HepG2 (cell line): ENCODE measurements around the gene LSMEM2. TPM values are rescaled to one million over a fixed set of nuclear protein-coding genes. Genes with fewer than 3 reads are reported as not detected.

Source experiments
- ARNT2 ChIP-seq: sonication (generic); formaldehyde crosslinking; IDR thresholded peaks from 2 replicates; pipeline ENCODE4 v1.8.0; 2022; ENCODE audit warnings: mild to moderate bottlenecking, low read depth, missing genetic modification reagents, moderate library complexity
- EEA1 ChIP-seq: sonication (generic); formaldehyde crosslinking; IDR thresholded peaks from 2 replicates; pipeline ENCODE4 v1.5.1; 2020; ENCODE audit warnings: mild to moderate bottlenecking, missing genetic modification reagents, borderline replicate concordance
- ESRRA ChIP-seq: sonication (generic); formaldehyde crosslinking; IDR thresholded peaks from 2 replicates; pipeline ENCODE4 v1.5.1; 2020; ENCODE audit warnings: mild to moderate bottlenecking, low read depth, missing genetic modification reagents
- HOXA5 ChIP-seq: sonication (generic); formaldehyde crosslinking; IDR thresholded peaks from 2 replicates; pipeline ENCODE4 v1.4.0; 2020; ENCODE audit warnings: missing genetic modification reagents
- MBD4 ChIP-seq: IDR thresholded peaks from 2 replicates; pipeline ENCODE4 v1.6.1; 2012; ENCODE audit warnings: low read length, inconsistent platforms, borderline replicate concordance
- POGK ChIP-seq: sonication (generic); formaldehyde crosslinking; conservative IDR thresholded peaks from 2 replicates; pipeline ENCODE4 v1.8.0; 2022; ENCODE audit warnings: mild to moderate bottlenecking, moderate library complexity, missing genetic modification reagents
- RFX5 ChIP-seq: IDR thresholded peaks from 2 replicates; pipeline ENCODE4 v1.6.1; 2011; ENCODE audit warnings: low read depth, low read length, improper control_type of control experiment
- RXRB ChIP-seq: IDR thresholded peaks from 2 replicates; pipeline ENCODE4 v1.6.1; 2016; ENCODE audit warnings: borderline replicate concordance, missing genetic modification reagents, missing compliant biosample characterization
- SP5 ChIP-seq: IDR thresholded peaks from 2 replicates; pipeline ENCODE4 v1.6.1; 2016; ENCODE audit warnings: low read depth, borderline replicate concordance
- SPEN ChIP-seq: sonication (generic); formaldehyde crosslinking; IDR thresholded peaks from 2 replicates; pipeline ENCODE4 v1.5.1; 2020; ENCODE audit warnings: low read depth, mild to moderate bottlenecking, missing genetic modification reagents
- TARDBP ChIP-seq: sonication (generic); formaldehyde crosslinking; IDR thresholded peaks from 2 replicates; pipeline ENCODE4 v1.8.0; 2022; ENCODE audit warnings: mild to moderate bottlenecking, missing genetic modification reagents
- ZBTB20 ChIP-seq: sonication (generic); formaldehyde crosslinking; IDR thresholded peaks from 2 replicates; pipeline ENCODE4 v1.8.1; 2023; ENCODE audit warnings: missing genetic modification reagents, low read depth, mild to moderate bottlenecking, borderline replicate concordance
- ZFY ChIP-seq: sonication (generic); formaldehyde crosslinking; IDR thresholded peaks from 2 replicates; pipeline ENCODE4 v1.4.0; 2020; ENCODE audit warnings: missing genetic modification reagents
- ZNF101 ChIP-seq: sonication (generic); formaldehyde crosslinking; IDR thresholded peaks from 2 replicates; pipeline ENCODE4 v1.4.0; 2020; ENCODE audit warnings: mild to moderate bottlenecking, low read depth, missing genetic modification reagents, borderline replicate concordance
- ZNF407 ChIP-seq: sonication (generic); formaldehyde crosslinking; IDR thresholded peaks from one replicate; pipeline ENCODE4 v1.5.1; 2020; ENCODE audit warnings: mild to moderate bottlenecking, missing genetic modification reagents; ENCODE audit errors: not compliant biosample characterization
- ZNF510 ChIP-seq: sonication (generic); formaldehyde crosslinking; IDR thresholded peaks from 2 replicates; pipeline ENCODE4 v1.4.0; 2020; ENCODE audit warnings: low read depth, mild to moderate bottlenecking, missing genetic modification reagents
- polyA plus RNA-seq, 8 experiments: library from polyadenylated mRNA; depleted of rRNA in 3 of 8; stranded (reverse) in 7 of 8; unstranded in 1 of 8; fragments of >200 nt; fragmentation: Illumina TruSeq in 4 of 8; extraction: Trizol in 4 of 8; gene quantifications; 2 replicates each; pipeline versions ENCODE4 v1.2.1 to v1.2.3, GENCODE V29; 2011 to 2016; ENCODE audit warnings: low read depth in 4 of 8, missing spikeins in 1 of 8, mixed read lengths in 1 of 8; ENCODE audit not compliant: insufficient read depth in 1 of 8
- total RNA-seq, 5 experiments: library from RNA; depleted of rRNA; stranded (reverse); fragments of >200 nt; fragmentation: Illumina TruSeq; extraction: Trizol; gene quantifications; 2 replicates each; pipeline ENCODE4 v1.2.3, GENCODE V29; 2016; ENCODE audit warnings: low read depth in 1 of 5
- TF ChIP-seq, protein P1 (sequence below): sonication (generic); formaldehyde crosslinking; conservative IDR thresholded peaks from 2 replicates; pipeline ENCODE4 v1.4.0; 2020; ENCODE audit warnings: missing genetic modification reagents

LSMEM2 gene
- total and polyA plus RNA-seq, 2 of the 13 experiments (the other 11 are each of a cell fraction or from before 2014, with no cell fraction given) = 0.07 to 0.41 TPM

- TF ChIP-seq EEA1 (CRISPR knock-in tag) (no peak), ZNF510 (no peak), ZFY (CRISPR knock-in tag) (peak; percentile 84), ESRRA (0 out of 2 replicates have a peak, but pooled peaks have one; percentile 17), RXRB (CRISPR knock-in tag) (no peak), ZNF101 (CRISPR knock-in tag) (no peak), SP5 (peak; percentile 53; the same call in 1 of the 2 replicates), SPEN (CRISPR knock-in tag) (no peak; the same call in 1 of the 2 replicates), ZNF407 (CRISPR knock-in tag) (no peak), ARNT2 (CRISPR knock-in tag) (peak; percentile 73), RFX5 (peak; percentile 81), HOXA5 (CRISPR knock-in tag) (no peak), POGK (CRISPR knock-in tag) (no peak), TARDBP (CRISPR knock-in tag) (0 out of 2 replicates have a peak, but pooled peaks have one; percentile 21), MBD4 (no peak), ZBTB20 (no peak)
- TF ChIP-seq, protein P1, sequence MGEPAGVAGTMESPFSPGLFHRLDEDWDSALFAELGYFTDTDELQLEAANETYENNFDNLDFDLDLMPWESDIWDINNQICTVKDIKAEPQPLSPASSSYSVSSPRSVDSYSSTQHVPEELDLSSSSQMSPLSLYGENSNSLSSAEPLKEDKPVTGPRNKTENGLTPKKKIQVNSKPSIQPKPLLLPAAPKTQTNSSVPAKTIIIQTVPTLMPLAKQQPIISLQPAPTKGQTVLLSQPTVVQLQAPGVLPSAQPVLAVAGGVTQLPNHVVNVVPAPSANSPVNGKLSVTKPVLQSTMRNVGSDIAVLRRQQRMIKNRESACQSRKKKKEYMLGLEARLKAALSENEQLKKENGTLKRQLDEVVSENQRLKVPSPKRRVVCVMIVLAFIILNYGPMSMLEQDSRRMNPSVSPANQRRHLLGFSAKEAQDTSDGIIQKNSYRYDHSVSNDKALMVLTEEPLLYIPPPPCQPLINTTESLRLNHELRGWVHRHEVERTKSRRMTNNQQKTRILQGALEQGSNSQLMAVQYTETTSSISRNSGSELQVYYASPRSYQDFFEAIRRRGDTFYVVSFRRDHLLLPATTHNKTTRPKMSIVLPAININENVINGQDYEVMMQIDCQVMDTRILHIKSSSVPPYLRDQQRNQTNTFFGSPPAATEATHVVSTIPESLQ (CRISPR knock-in tag) = no peak
Measured at GRCh38 chr3:50235716-50236483, 43.0 kb upstream of the LSMEM2 start, which contains the start of gene GNAI2 (continued).
